T1000 (cell line): ENCODE measurements around the gene KXD1.

Experiments
- DNase-seq: peaks from one replicate; lab custom pipeline; 2025; ENCODE audit warnings: mixed read lengths; lab: John Stamatoyannopoulos, UW

The KXD1 gene

DNA sequence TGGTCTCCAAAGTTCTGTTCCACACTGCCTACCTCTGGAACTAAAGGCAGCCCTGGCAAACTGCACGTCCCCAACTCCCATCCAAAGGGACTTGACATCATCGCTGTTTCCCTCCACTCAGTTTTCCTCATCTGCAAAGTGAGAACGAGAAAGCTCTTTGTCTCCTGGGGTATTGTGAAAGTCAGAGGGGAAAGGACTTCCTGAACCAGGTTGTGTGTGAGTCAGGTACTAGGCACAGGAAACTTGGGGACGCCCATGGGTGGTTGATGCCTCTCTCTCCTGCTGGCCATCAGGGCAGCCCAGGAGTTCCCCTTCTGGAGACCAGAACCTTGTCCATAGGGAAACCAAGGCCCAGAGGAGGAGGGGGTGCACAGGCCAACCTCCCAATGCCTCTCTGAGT lies 44.2 kb downstream of the KXD1 start:
- no peak for DNase-seq

DNA sequence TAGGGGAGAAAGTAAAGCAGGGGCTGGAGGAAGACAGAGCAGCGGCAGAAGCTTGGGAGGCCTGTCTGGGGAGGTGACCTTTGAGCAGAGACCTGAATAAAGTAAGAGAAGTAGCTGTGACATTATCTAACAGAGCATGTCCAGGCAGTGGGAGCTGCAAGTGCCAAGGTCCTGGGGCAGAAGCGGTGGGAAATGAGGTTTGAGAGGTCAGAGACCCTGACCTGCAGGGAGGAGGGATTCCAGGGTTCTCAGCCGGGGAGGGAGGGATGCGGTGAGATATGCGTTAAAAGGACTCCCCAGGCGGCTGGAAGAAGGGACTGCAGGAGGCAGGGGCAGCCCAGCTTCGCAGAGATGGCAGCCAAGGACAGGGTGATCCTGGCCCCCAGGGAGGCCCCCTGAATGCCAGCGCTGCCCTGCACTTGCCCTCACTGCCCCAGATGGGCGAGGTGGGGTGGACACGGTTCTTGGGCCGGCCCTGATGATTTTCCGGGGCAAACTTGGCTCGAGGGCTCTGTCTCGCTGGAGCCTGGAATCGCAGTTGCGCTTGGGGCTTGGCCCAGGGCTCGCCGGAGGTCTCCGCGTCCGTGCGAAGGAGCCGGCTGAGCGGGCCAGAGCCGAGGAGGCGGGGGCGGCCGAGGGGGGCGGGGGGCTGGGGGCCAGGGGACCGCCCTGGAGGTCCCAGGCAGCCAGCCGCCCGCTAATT lies 45.7 kb downstream of the KXD1 start:
- DNase-seq, result no peak

DNA sequence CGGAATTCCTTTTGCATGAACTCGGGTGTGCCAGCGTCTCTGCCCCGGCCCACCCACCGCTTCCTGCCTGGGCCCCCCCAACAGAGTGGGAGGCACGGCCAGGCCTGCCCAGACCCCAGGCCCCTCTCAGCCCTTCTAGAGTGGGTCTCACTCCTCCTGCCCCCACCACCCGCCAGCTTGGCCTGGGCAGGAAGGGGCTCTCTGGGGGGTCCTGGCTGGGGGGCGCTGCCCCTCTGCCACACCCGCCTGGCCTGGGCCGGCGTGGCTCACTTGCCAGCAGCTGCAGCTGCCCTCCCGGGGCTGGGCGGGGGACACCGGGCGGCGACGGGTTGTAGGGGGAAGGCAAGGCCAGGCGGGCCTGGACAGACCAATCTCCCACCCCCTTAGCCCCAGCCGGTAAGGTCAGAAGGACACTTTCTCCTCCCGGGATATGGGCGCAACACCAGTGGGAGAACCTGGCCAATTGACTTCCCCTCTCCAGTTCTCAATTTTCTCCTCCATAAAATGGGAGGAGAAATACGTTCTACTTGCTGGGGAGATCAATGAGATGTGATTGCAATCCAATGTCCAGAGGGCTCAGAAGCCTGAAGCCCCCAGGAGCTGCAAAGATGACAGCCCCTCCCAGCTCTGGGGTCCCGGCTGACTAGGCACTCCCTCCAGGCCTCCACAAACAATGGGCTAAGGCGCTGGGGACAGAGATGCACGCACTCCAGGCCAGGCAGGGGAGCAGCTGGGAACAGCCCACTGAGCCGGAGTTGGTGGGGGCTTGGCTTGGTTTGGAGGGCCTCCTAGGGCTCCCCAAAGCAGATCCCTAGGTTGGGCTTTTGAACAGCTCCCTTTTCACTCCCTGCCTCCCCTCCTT lies 46.5 kb downstream of the KXD1 start:
- DNase-seq, result no peak

DNA sequence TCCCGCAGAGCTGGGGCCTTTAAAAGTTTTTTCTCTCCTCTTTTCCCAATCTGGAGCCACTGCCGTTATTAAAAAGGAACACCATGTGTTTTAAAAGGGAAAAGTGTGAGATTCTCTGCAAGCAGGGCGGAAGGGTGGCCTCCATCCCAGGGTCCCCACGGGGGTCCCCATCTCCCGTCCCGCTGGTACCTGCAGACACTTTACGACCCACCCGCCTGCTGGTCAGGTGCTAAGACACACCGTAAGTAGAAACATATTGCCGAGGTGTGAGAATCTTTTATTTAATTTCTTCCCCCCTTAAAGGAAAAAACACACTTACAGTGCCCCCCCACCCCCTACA lies 47.1 kb downstream of the KXD1 start:
- no peak for DNase-seq

DNA sequence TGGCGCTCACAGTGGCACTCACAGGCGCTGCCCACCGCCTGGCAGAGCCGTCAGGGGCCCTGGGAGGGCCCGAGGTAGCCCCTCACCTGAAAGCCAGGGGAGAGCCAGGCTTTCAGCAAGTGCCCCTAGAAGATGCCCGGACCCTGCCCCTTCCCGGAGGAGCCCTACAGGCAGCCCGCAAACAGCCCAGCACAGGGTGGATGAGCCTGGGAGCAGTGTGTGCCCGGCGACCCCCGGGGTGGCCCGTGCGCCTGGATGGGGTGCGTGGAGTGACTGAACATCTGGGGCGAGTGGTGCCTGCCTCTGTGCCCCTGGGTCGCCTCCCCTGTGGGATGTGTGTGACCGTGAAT lies 47.5 kb downstream of the KXD1 start:
- no peak for DNase-seq

DNA sequence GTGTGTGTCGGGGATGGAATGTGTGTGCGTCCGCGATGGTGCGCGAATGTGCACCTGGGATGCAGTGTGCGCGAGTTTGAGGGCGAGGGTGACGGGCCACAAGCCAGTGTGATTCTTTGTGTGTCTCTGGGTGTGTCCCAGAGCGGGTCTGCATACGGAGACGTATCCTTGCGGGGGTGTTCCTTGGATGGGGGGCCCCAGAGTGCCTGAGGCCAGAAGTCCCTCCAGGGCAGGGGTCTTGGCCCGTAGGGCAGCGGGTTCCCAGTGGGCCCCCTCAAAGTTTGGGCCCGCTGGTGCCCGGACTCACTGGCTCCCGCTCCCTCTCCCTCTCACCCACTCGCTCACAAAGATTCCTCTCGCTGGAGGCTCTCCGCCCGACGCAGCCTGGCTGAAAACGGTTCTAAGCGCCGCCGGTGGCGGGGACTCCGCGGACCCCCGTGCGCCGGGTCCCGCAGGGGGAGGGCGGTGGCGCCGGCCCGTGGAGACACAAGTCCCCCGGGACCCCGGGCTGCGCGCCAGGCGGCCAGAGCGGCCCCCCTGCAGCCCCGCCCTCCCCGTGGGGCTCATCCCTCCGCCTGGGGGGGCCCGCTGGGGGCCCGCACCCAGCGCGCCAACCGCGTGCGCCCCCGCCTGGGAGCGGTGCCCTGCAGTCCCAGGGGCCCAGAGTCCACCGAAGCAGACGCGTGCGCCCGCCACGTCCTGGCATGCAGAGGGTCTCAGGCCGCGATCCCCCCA lies 48.0 kb downstream of the KXD1 start:
- DNase-seq, result no peak

DNA sequence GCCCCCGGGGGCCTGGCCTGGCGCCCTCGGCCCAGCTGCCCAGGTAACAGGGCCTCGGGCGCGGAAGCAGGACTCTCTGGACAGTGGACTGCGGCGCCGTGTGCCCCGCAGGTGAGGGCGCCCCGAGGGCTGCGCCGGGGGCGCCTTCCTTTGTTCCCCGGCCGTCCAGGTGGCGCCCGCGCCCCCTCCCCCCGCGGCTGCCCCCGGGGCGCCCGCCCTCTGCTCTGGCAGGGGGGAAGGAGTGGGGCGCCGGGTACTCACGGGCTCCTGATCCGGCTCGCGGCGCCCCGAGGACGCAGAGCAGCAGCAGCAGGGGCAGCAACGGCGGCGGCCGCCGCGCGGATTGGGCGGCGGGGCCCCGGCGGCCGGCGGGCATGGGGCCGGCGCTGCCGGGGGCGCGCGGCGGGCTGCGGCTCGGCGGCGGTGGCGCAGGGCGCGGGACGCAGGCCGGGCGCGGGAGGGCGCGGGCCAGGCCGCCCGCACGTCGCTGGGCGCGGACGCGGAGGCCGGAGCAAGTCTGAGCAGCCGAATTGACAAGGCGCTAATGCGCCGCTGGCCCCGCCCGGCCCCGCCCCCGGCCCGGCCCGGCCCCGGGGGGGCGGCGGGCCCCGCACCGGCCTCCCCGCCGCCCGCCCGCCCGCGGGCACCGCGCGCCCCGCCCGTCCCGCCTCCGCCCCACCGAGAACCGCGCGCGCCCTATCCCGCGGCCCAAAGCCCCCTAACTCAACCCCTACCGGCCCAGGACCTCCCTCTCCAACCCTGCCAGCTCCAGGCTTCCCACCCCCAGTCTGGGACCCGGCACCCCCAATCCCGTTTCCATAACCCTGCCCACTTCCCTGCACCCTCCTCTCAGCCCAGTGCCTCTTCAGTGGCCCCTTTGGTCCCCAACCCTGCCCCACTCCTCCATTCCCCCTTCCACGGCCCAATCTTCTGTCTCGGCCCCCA lies 48.9 kb downstream of the KXD1 start, which contains the start of gene CRLF1:
CRLF1 (minus strand) TSS at position 519 of the 945 bp plus-strand sequence; CDS start at position 376, 143 bp downstream.
- DNase-seq, result no peak

DNA sequence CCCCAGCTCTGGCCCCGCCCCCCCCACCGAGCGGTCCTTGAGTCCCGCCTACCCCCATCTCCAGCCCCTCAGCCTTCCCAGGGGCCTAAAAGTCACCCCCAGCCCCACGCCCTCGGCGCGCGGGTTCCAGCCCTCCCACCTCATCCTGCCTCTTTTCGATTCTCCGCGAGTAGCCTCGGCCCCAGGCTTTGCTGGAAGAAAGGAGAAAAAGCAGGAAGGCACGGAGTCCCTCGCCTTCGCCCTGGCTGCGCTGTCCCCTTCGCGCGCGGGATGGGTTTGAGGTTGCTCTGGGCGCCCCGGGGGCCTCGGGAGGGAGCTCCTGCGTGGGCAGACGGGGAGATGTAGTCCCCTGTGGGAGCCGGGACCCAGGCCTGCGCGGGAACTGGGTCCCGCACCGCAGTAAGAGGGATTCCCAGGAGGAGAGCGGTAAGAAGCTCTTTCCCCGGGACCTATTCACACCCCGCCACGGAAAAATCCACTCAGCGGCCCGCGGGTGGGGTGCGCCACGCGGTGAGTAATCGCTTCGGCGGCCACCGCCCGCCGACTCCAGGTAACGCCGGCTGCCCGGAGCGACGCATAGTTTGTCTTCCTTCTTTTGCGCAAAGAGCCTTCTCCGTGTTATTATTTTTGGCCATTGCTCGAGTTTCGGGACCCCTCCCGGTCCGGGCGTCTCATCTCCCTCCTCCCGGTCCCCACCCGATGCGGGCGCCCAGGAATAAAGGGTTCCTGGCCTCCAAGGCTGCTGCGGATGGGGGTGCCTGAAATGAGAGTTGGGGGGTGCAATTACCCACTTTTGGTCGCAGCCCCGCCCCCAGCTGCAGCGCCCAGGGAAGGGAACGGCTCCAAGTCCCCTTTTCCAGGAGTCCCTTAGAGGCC lies 49.8 kb downstream of the KXD1 start:
- no peak for DNase-seq

DNA sequence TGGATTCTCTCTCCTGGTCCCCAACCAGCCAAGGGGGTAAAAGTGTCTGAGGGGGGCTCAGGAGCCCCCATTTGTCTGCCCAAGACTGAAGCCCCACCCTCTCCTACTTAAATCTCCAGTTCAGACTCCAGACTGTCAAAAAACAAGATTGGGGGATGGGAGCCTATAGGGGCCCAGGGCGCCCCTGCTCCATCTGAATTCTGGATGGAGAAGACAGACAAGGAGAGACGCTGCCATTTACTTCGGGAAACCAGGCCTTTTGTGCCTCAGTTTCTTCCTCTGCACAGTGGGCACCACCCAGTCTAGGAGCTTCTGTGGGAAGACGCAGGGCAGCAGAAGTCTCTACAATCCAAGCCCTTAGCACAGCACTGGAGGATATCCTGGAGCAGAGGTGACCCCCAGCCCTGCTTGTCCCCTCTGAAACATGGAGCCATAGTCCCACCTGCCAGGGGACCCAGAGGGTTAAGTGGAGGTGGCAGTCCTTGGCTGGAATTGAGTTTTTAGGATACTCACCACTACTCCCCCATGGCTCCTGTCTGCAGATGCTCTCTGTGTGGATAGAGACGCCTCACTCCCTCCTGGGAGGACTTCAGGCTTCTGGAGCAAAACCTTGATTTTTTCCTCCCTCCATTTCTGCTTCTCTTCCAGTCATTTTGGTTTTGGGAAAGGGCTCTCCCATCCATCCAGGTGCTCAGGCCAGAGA lies 50.6 kb downstream of the KXD1 start:
- no peak for DNase-seq

DNA sequence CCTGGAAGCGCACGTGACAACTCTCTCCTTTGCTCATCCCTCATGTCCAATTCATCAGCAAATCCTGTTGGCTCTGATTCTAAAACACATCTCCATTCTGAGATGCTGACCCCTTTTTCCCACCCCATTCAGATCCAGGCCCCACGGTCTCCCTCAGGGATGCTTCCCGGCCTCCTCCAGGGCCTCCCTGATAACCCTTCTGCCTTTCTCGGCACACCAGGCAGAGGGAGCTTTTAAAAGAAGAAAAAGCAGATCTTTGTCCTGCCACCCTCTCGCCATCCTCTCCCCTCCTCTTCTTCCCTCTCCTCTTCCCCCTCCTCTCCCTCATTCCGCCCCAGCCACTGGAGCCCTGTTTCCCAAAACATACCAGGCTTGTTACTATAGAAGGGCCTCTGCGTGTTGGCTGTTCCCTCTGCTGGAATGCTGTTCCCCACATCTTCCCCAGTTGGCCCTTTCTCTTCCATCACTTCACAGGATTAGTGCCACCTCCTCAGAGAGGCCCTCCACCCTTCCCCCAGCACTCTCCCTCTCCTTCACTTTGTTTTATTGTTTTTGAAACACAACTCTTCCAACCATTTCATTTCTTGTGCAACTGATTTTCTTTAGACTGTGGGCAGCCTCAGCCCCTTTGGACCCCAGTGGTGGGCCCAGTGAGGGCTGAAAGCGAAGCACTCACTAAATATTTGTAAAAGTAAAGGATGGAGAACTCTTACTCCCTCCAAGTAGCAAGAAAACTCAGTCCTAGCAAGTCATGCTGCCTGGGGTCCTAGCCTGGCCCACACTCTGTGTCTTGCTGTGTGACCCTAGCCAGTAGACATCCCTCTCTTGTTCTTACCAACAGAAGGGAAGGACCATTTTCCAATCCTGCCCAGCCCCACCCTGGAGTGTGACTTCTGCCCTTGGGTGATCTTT lies 51.4 kb downstream of the KXD1 start:
- DNase-seq, result no peak

DNA sequence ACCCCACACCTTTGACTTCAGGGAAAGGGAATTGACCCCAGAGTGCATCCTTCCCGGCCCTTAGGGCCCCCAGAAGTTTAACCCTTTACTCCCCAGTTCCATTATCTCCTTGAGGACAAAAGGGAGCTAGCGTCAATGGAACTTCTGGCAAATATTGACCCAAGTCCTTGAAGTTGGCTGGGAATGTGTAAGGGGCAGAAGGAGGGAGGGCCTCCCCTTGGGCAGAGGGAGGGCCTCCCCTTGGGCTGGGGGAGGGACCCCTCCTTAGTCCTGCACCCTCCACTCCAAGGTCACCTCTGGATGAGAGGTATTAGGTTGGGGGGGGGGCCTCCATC lies 52.0 kb downstream of the KXD1 start:
- no peak for DNase-seq

DNA sequence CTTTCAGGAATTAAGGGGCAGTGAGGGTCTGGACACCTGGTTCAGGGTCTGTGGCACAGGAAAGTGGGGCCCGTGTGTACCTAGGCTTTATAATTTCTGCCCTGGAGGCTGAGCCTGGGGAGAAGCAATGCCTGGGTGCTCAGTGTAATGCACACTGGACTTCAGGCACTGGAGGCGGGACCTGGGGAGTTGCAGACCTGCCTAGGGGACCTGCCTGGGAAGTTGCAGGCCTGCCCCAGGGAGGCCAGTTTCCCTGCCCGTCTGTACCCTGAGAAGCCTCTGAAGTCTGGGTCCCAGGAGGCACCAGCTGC lies 52.5 kb downstream of the KXD1 start:
- DNase-seq, result no peak

DNA sequence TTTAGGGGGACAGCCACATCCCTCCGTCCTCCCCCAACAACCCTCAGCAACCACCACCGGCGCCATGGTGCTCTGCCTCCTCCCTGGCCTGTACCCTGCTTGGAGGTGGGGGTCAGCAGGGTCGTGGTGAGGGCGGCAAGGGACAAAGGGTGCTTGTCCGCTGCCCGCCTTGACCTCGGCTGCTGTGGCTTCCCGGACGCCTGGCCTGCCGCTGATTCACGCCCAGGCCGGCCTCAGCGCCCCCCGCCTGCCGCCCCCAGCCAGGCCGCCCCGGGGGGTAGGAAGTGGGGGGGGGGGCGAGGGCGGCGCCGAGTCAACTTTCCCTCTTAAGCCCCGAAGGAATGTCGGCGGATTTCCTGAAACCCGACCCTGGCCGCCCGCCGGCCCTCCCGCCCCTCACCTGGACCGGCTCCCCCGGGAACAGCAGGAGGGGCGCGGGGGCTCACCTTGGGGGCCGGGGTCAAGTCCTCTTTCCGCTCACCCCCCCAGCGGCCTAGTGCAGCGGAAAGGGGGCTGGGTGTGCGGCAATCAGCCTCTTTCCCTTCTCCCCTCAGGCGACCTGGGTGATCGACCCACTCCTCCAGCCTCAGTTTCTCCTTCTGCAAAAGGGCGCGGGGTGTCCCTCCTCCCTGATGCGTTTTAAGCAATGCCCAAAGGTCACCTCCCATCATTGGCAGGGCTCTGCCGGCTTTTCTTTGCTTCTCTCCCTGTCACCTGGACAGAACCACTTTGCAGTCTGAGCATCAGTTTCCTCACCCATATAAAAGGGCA lies 53.1 kb downstream of the KXD1 start:
- DNase-seq, result no peak

DNA sequence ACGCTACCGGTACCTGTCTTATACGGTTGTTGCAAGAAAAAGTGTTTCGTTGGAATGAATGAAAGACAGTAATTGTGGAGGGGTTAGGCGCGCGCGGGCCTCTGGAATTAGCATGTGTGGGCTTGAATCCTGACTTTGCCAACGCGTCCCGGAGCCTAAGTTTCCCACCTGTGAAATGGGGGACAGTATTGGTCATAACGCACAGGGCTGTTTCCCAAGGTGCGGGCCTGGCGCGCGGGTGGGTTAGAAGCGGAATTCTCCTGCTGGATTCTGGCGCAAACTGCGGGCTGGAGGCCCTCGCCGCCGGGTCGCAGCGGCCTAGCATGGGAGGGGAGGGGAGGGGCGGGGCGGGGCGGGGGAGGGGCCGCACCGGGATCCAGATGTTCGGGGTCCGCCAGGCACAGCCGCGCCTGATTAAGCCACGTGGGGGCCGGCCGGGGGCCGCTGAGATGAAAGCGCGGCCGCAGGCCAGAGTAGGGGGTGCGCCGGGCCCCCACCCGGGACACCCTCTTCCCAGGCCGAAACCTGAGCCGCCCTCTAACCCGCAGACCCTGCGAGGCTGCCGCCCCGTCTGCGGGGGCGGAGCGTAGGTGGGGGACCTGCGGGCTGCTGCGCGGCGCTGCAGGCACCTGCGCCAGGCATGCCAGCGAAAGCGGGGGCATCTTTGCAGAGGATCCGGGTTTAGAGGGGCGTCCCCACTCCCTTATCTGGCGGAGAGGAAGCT lies 53.8 kb downstream of the KXD1 start:
- DNase-seq, result no peak

DNA sequence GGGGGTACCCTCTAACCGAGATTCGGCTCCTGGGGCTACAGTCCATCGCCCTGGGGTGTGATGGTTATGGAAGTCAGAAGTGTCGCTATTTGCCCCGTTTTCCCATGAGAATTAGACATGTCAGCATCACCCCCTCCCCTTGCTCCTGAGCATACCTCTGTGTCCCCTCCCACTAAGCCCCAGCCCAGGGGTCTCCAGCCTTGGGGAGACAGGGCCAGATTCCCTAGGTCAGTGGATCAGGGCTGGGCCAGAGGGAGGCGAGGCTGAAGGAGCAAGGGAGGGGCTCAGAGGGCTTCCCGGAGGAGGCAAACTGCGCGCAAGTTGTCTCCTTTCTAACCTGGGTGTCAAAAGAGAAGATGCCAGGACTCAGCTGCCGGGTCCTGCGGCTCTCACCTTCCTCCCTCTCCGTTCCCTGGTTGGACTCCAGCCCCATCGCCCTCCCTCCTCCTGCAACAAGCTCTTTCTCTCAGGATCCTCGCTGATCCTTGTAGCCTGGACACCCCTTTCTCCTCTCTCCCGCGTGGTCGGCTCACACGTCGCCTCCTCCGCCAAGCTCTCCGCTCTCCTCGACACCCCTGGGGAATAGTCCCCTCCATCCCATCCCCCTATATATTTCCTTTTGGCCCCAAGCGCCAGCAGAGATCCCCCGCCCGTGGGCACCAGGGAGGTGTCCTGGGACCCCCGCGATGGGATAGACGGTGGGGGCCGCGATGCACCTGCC lies 54.5 kb downstream of the KXD1 start:
- no peak for DNase-seq

DNA sequence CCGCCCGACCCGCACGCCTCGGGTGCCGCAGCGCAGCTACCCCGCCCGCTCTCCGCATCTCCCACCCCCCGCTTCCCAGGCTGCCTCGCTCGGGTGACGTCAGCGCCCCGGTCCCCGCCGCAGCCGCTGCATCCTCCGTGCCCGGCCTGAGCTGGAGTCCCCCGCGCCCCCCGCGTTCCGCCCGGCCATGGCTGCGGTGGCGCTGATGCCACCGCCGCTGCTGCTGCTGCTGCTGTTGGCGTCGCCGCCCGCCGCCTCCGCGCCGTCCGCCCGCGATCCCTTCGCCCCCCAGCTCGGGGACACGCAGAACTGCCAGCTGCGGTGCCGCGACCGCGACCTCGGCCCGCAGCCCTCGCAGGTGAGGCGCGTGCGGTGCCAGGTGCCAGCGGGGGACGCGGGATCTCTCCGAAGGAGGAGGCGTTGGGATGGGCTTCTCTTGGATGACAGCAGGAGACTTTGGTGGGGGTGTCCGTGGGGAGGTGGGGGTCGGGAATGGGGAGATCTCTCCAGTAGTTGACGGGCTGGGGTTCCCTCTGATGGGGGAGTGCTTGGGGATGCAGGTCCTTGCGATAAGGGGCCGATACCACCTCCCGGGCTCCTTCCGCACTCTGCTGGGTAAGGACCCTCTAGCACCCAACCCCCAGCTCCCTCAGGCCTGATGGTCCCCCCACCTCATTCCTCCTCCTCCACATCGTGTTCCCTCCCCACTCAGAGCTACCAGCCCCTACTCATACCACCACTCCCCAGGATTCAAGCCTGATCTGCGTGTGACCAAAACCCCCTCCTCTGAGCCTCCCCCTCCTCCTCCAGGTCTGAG lies 55.3 kb downstream of the KXD1 start, which contains the start of gene TMEM59L:
TMEM59L (plus strand) TSS at position 99 of the 817 bp plus-strand sequence; CDS start at position 188, 89 bp downstream.
- no peak for DNase-seq
